HepG2 (cell line): ENCODE measurements around the gene LRRC4C.

ENCODE experiments used
- ATF7 ChIP-seq, 2 experiments: fragments of 450-650 bp in 1 of 2; sonication (generic) in 1 of 2; formaldehyde crosslinking in 1 of 2; IDR thresholded peaks; 2 replicates each; pipeline versions ENCODE4 v1.4.0 to v1.6.1; 2016 to 2020; ENCODE audit warnings: antibody characterized with exemption in 1 of 2, mild to moderate bottlenecking in 1 of 2, missing genetic modification reagents in 1 of 2
- BHLHE40 ChIP-seq: IDR thresholded peaks from 2 replicates; pipeline ENCODE4 v1.6.1; 2011; ENCODE audit warnings: low read length, improper control_type of control experiment
- CREB1 ChIP-seq, 2 experiments: fragments of 450-650 bp in 1 of 2; IDR thresholded peaks; 2 replicates each; pipeline ENCODE4 v1.6.1; 2016 to 2017; ENCODE audit warnings: control low read depth in 1 of 2, mild to moderate bottlenecking in 1 of 2, missing compliant biosample characterization in 1 of 2, missing genetic modification characterization in 1 of 2
- CTCF ChIP-seq: sonication (generic); formaldehyde crosslinking; IDR thresholded peaks from 2 replicates; pipeline ENCODE4 v1.5.0; 2020; ENCODE audit warnings: mild to moderate bottlenecking, missing genetic modification reagents, moderate library complexity
- DPF2 ChIP-seq: sonication (generic); formaldehyde crosslinking; IDR thresholded peaks from 2 replicates; pipeline ENCODE4 v1.4.0; 2020; ENCODE audit warnings: mild to moderate bottlenecking, low read depth, missing genetic modification reagents, borderline replicate concordance
- HBP1 ChIP-seq: IDR thresholded peaks from 2 replicates; pipeline ENCODE4 v1.6.1; 2016; ENCODE audit warnings: low read depth, control low read depth
- JUN ChIP-seq: sonication (generic); formaldehyde crosslinking; IDR thresholded peaks from 2 replicates; pipeline ENCODE4 v1.4.0; 2020; ENCODE audit warnings: mild to moderate bottlenecking, missing genetic modification reagents
- MAX ChIP-seq: IDR thresholded peaks from 2 replicates; pipeline ENCODE4 v1.6.1; 2012; ENCODE audit warnings: inconsistent platforms
- PAXIP1 ChIP-seq: sonication (generic); formaldehyde crosslinking; conservative IDR thresholded peaks from 2 replicates; pipeline ENCODE4 v1.4.0; 2020; ENCODE audit warnings: mild to moderate bottlenecking, missing genetic modification reagents, moderate library complexity
- POLR2A ChIP-seq, 2 experiments: IDR thresholded peaks; 2 replicates each; pipeline ENCODE4 v1.6.1; 2011; ENCODE audit warnings: low read depth in 2 of 2, low read length in 2 of 2, mild to moderate bottlenecking in 1 of 2, moderate library complexity in 1 of 2; ENCODE audit not compliant: insufficient read depth in 1 of 2
- ZBTB34 ChIP-seq: sonication (generic); formaldehyde crosslinking; IDR thresholded peaks from 2 replicates; pipeline ENCODE4 v1.8.0; 2022; ENCODE audit warnings: mild to moderate bottlenecking, missing genetic modification reagents
- ZFP36L2 ChIP-seq: sonication (generic); formaldehyde crosslinking; IDR thresholded peaks from 2 replicates; pipeline ENCODE4 v1.4.0; 2020; ENCODE audit warnings: missing genetic modification reagents
- ZNF274 ChIP-seq: sonication (generic); formaldehyde crosslinking; IDR thresholded peaks from 2 replicates; pipeline ENCODE4 v1.5.1; 2020; ENCODE audit warnings: mild to moderate bottlenecking, missing genetic modification reagents

- TF ChIP-seq MAX: no peak
- no peak for TF ChIP-seq ZFP36L2 (CRISPR knock-in tag)
- no peak for TF ChIP-seq HBP1
- no peak for TF ChIP-seq JUN (CRISPR knock-in tag)
- TF ChIP-seq ATF7 (IDR thresholded peaks at IDR 0.05): no peak
- no peak for TF ChIP-seq ATF7 (CRISPR knock-in tag; IDR thresholded peaks at IDR 0.05)
- TF ChIP-seq CREB1 (IDR thresholded peaks at IDR 0.05): no peak
- no peak for TF ChIP-seq CREB1 (CRISPR knock-in tag; IDR thresholded peaks at IDR 0.05)
- TF ChIP-seq POLR2A (IDR thresholded peaks at IDR 0.05; ENCODE audit: insufficient read depth in 1 of 2, low read depth in 2 of 2, low read length in 2 of 2): no peak
- no peak for TF ChIP-seq ZBTB34 (CRISPR knock-in tag)
- TF ChIP-seq ZNF274 (CRISPR knock-in tag): no peak
- TF ChIP-seq PAXIP1 (CRISPR knock-in tag): no peak
- TF ChIP-seq CTCF (CRISPR knock-in tag): no peak
- no peak for TF ChIP-seq DPF2 (CRISPR knock-in tag)
- no peak for TF ChIP-seq BHLHE40
Measured at GRCh38 chr11:40302669-40303068, 1156.8 kb downstream of the LRRC4C start.
